ENCODE results near the gene C16orf74. TPM values are rescaled to one million over a fixed set of nuclear protein-coding genes. Genes with fewer than 3 reads are reported as not detected.

The C16orf74 gene
- total and polyA plus RNA-seq, 4 donors = 2.6 to 7.9 (median 3.4) TPM

- H3K36me3 ChIP-seq (ENCODE audit: control insufficient read depth in 4 of 4, insufficient read depth in 4 of 4, low read length in 4 of 4) = peaks cover 0 to 6% (median 1%) of the 10 kb centered on the region in 4 donors
- 89 to 91% methylated on average over 20 of the region's 20 CpGs for WGBS, 2 donors
- H3K9ac ChIP-seq (ENCODE audit: insufficient read depth in 1 of 2, low read length in 2 of 2) = no peak overlapping the region
- ATAC-seq (ENCODE audit: insufficient read depth, low FRiP score) = no peak
- no peaks in the 10 kb centered on the region for H3K27me3 ChIP-seq (ENCODE audit: control insufficient read depth in 3 of 3, insufficient read depth in 3 of 3, low read length in 2 of 3)
- H3K9me3 ChIP-seq (ENCODE audit: control insufficient read depth in 4 of 4, insufficient read depth in 3 of 4, low read length in 3 of 4) = no peaks in the 10 kb centered on the region
- no peak for DNase-seq
- no peak overlapping the region for H3K27ac ChIP-seq (ENCODE audit: low read depth in 1 of 2, low read length in 1 of 2)
- H3K4me3 ChIP-seq = no peak overlapping the region
- TF ChIP-seq CTCF (IDR thresholded peaks at IDR 0.05; ENCODE audit: control extremely low read depth, extremely low read depth) = no peak
- H3K4me1 ChIP-seq (ENCODE audit: control insufficient read depth in 5 of 5, insufficient read depth in 5 of 5, low read length in 5 of 5) = no peaks in the 10 kb centered on the region
Measured at GRCh38 chr16:85724126-85724879, 26.6 kb downstream of the C16orf74 start.

GRCh38 chr16:85722128-85722893, 28.6 kb downstream of the C16orf74 start:
- no peak for DNase-seq
- peaks cover 0 to 9% (median 1%) of the 10 kb centered on the region in 4 donors for H3K36me3 ChIP-seq (ENCODE audit: control insufficient read depth in 4 of 4, insufficient read depth in 4 of 4, low read length in 4 of 4)
- H3K4me1 ChIP-seq (ENCODE audit: control insufficient read depth in 5 of 5, insufficient read depth in 5 of 5, low read length in 5 of 5) = peaks cover 0 to 5% (median 0%) of the 10 kb centered on the region in 5 donors
- no peak overlapping the region for H3K27ac ChIP-seq (ENCODE audit: low read depth in 1 of 2, low read length in 1 of 2)
- no peak for TF ChIP-seq CTCF (IDR thresholded peaks at IDR 0.05; ENCODE audit: control extremely low read depth, extremely low read depth)
- H3K9me3 ChIP-seq (ENCODE audit: control insufficient read depth in 4 of 4, insufficient read depth in 3 of 4, low read length in 3 of 4) = no peaks in the 10 kb centered on the region
- H3K27me3 ChIP-seq (ENCODE audit: control insufficient read depth in 3 of 3, insufficient read depth in 3 of 3, low read length in 2 of 3) = no peaks in the 10 kb centered on the region
- no peak overlapping the region for H3K4me3 ChIP-seq
- 94 to 97% methylated on average over 20 of the region's 20 CpGs for WGBS, 2 donors
- no peak overlapping the region for H3K9ac ChIP-seq (ENCODE audit: insufficient read depth in 1 of 2, low read length in 2 of 2)
- ATAC-seq (ENCODE audit: insufficient read depth, low FRiP score) = no peak

GRCh38 chr16:85720302-85720637, 30.6 kb downstream of the C16orf74 start:
- peaks cover 0 to 25% (median 9%) of the 10 kb centered on the region in 5 donors for H3K4me1 ChIP-seq (ENCODE audit: control insufficient read depth in 5 of 5, insufficient read depth in 5 of 5, low read length in 5 of 5)
- DNase-seq = no peak
- H3K36me3 ChIP-seq (ENCODE audit: control insufficient read depth in 4 of 4, insufficient read depth in 4 of 4, low read length in 4 of 4) = peaks cover 0 to 5% (median 0%) of the 10 kb centered on the region in 4 donors
- ATAC-seq (ENCODE audit: insufficient read depth, low FRiP score) = no peak
- H3K27me3 ChIP-seq (ENCODE audit: control insufficient read depth in 3 of 3, insufficient read depth in 3 of 3, low read length in 2 of 3) = no peaks in the 10 kb centered on the region
- 72 to 76% methylated on average over 4 of the region's 4 CpGs for WGBS, 2 donors
- no peak for TF ChIP-seq CTCF (IDR thresholded peaks at IDR 0.05; ENCODE audit: control extremely low read depth, extremely low read depth)
- no peak overlapping the region for H3K4me3 ChIP-seq
- H3K9ac ChIP-seq (ENCODE audit: insufficient read depth in 1 of 2, low read length in 2 of 2) = no peak overlapping the region
- no peaks in the 10 kb centered on the region for H3K9me3 ChIP-seq (ENCODE audit: control insufficient read depth in 4 of 4, insufficient read depth in 3 of 4, low read length in 3 of 4)
- no peak overlapping the region for H3K27ac ChIP-seq (ENCODE audit: low read depth in 1 of 2, low read length in 1 of 2)

Data from lung (tissue), 12 donors.